Measurements from ENCODE around the gene SULF2.
A peak's percentile ranks its signal among the peaks of the same experiment; 100 is the strongest.

Gene SULF2

GRCh38 chr20:47733892-47734291, 51.4 kb downstream of the SULF2 start:
- no peak for DNase-seq

GRCh38 chr20:47730744-47731143, 54.5 kb downstream of the SULF2 start:
- DNase-seq = no peak

- no peak for DNase-seq
These were observed 55.8 kb downstream of the SULF2 start for GRCh38 chr20:47729472-47729871.

GRCh38 chr20:47727909-47728361, 57.3 kb downstream of the SULF2 start:
- DNase-seq = no peak

- no peak for DNase-seq
These were observed 58.0 kb downstream of the SULF2 start for GRCh38 chr20:47727170-47727880.

- DNase-seq = no peak
These were observed 58.6 kb downstream of the SULF2 start for GRCh38 chr20:47726632-47727031.

GRCh38 chr20:47725248-47725973, 59.9 kb downstream of the SULF2 start:
- peak; percentile 55 for DNase-seq

GRCh38 chr20:47724910-47725247, 60.4 kb downstream of the SULF2 start:
- DNase-seq = no peak

- no peak for DNase-seq
These were observed 60.9 kb downstream of the SULF2 start for GRCh38 chr20:47724396-47724795.

- DNase-seq = no peak
These were observed 62.0 kb downstream of the SULF2 start for GRCh38 chr20:47723322-47723721.

GRCh38 chr20:47720636-47721427, 64.4 kb downstream of the SULF2 start:
- DNase-seq = no peak

- DNase-seq = no peak
These were observed 65.7 kb downstream of the SULF2 start for GRCh38 chr20:47719625-47720024.

GRCh38 chr20:47719211-47719610, 66.1 kb downstream of the SULF2 start:
- no peak for DNase-seq

- no peak for DNase-seq
These were observed 66.9 kb downstream of the SULF2 start for GRCh38 chr20:47718398-47718797.

- no peak for DNase-seq
These were observed 67.9 kb downstream of the SULF2 start for GRCh38 chr20:47717421-47717820.

- no peak for DNase-seq
These were observed 71.3 kb downstream of the SULF2 start for GRCh38 chr20:47713878-47714450.

- DNase-seq = no peak
These were observed 72.1 kb downstream of the SULF2 start for GRCh38 chr20:47713163-47713562.

GRCh38 chr20:47711046-47711752, 74.1 kb downstream of the SULF2 start:
- no peak for DNase-seq

GRCh38 chr20:47710665-47711045, 74.6 kb downstream of the SULF2 start:
- no peak for DNase-seq

GRCh38 chr20:47708953-47709833, 76.1 kb downstream of the SULF2 start:
- no peak for DNase-seq

GRCh38 chr20:47708140-47708807, 77.0 kb downstream of the SULF2 start:
- DNase-seq = no peak
